Tibial nerve (tissue), 4 donors: ENCODE measurements around the gene NRXN3. TPM values are rescaled to one million over a fixed set of nuclear protein-coding genes. Genes with fewer than 3 reads are reported as not detected.

Experiments used
- DNase-seq, 2 donors: peaks; one replicate each; pipeline ENCODE4 v3.0.0-alpha.2; 2019; ENCODE audit warnings: low spot score in 2 of 2
- H3K27ac ChIP-seq, 4 donors: fragments of 200-600 bp; sonication (generic) in 3 of 4; one replicate each; pipeline ENCODE4 v1.5.1; 2017 to 2019; ENCODE audit warnings: mild to moderate bottlenecking in 1 of 4
- H3K27me3 ChIP-seq, 2 donors: fragments of 200-600 bp; sonication (generic) in 1 of 2; one replicate each; pipeline versions ENCODE4 v1.5.1 to v1.6.0; 2017 to 2019
- H3K36me3 ChIP-seq, 3 donors: fragments of 200-600 bp; sonication (generic); one replicate each; pipeline ENCODE4 v1.5.1; 2018 to 2019
- H3K4me1 ChIP-seq, 4 donors: fragments of 200-600 bp; sonication (generic) in 3 of 4; one replicate each; pipeline ENCODE4 v1.5.1; 2017 to 2019
- H3K4me3 ChIP-seq, 4 donors: fragments of 200-600 bp; sonication (generic) in 3 of 4; one replicate each; pipeline ENCODE4 v1.5.1; 2017 to 2019; ENCODE audit warnings: mild to moderate bottlenecking in 1 of 4, moderate library complexity in 1 of 4
- H3K9me3 ChIP-seq, 4 donors: fragments of 200-600 bp; sonication (generic) in 3 of 4; one replicate each; pipeline ENCODE4 v1.5.1; 2017 to 2019
- CTCF ChIP-seq, 5 experiments: fragments of 200-600 bp in 3 of 5; fragments of 450-650 bp in 2 of 5; sonication (generic) in 3 of 5; IDR thresholded peaks; one replicate each; pipeline ENCODE4 v1.5.1; 2016 to 2019; ENCODE audit warnings: antibody characterized with exemption in 5 of 5, mild to moderate bottlenecking in 3 of 5, moderate library complexity in 2 of 5
- EP300 ChIP-seq, 2 donors: sonication (generic); formaldehyde crosslinking; IDR thresholded peaks; one replicate each; pipeline ENCODE4 v1.6.1; 2017; ENCODE audit warnings: antibody characterized with exemption in 2 of 2, mild to moderate bottlenecking in 1 of 2
- POLR2A ChIP-seq, 2 donors: fragments of 450-650 bp; IDR thresholded peaks; one replicate each; pipeline ENCODE4 v1.6.1; 2017; ENCODE audit warnings: antibody characterized with exemption in 2 of 2, mild to moderate bottlenecking in 2 of 2, moderate library complexity in 2 of 2
- WGBS, 2 donors: methylation state at CpG; one replicate each; pipeline ENCODE4 v1.1.5; 2018; 5-methylcytosine and 5-hydroxymethylcytosine counted together
- total RNA-seq, 4 donors: library from RNA; depleted of rRNA; stranded (reverse); fragments of >200 nt; gene quantifications; one replicate each; pipeline ENCODE4 v1.1.0, GENCODE V29; 2016

NRXN3 gene
- total RNA-seq, 4 donors from 2014 or later: 16.7 to 52.2 (median 19.7) TPM

- peaks cover 0 to 8% (median 0%) of the 10 kb centered on the region in 4 donors for H3K9me3 ChIP-seq
- no peak overlapping the region for H3K27ac ChIP-seq
- no peak for DNase-seq
Observed at GRCh38 chr14:79136071-79137044, 966.2 kb downstream of the NRXN3 start.

GRCh38 chr14:79137045-79137430 lies 966.9 kb downstream of the NRXN3 start:
- 82 to 85% methylated on average over 2 of the region's 2 CpGs for WGBS, 2 donors

More at GRCh38 chr14:79136071-79137044, 966.2 kb downstream of the NRXN3 start:
- no peaks in the 10 kb centered on the region for H3K4me1 ChIP-seq
- no peak for TF ChIP-seq CTCF (IDR thresholded peaks at IDR 0.05)
- H3K36me3 ChIP-seq: no peaks in the 10 kb centered on the region
- whole genome bisulfite sequencing, 2 donors: 63 to 64% methylated on average over 7 of the region's 7 CpGs
- no peak overlapping the region for H3K4me3 ChIP-seq
- H3K27me3 ChIP-seq: no peaks in the 10 kb centered on the region

GRCh38 chr14:79137836-79138235 lies 967.7 kb downstream of the NRXN3 start:
- no peak overlapping the region for H3K4me3 ChIP-seq
- no peaks in the 10 kb centered on the region for H3K27me3 ChIP-seq
- no peaks in the 10 kb centered on the region for H3K9me3 ChIP-seq
- DNase-seq: no peak
- whole genome bisulfite sequencing, 2 donors: 71 to 78% methylated on average over 3 of the region's 3 CpGs
- no peaks in the 10 kb centered on the region for H3K4me1 ChIP-seq
- H3K27ac ChIP-seq: no peak overlapping the region
- no peaks in the 10 kb centered on the region for H3K36me3 ChIP-seq
- TF ChIP-seq EP300 (IDR thresholded peaks at IDR 0.05) (no peak), POLR2A (IDR thresholded peaks at IDR 0.05) (no peak), CTCF (IDR thresholded peaks at IDR 0.05) (no peak)

More at GRCh38 chr14:79137045-79137430, 966.9 kb downstream of the NRXN3 start:
- Histone ChIP-seq H3K27me3 (no peaks in the 10 kb centered on the region), H3K9me3 (peaks cover 0 to under 1% (median 0%) of the 10 kb centered on the region in 4 donors), H3K36me3 (no peaks in the 10 kb centered on the region), H3K27ac (no peak overlapping the region), H3K4me3 (no peak overlapping the region), H3K4me1 (no peaks in the 10 kb centered on the region)
- no peak for TF ChIP-seq POLR2A (IDR thresholded peaks at IDR 0.05)
- no peak for TF ChIP-seq EP300 (IDR thresholded peaks at IDR 0.05)
- TF ChIP-seq CTCF (IDR thresholded peaks at IDR 0.05): no peak
- DNase-seq: no peak

GRCh38 chr14:79144896-79145295 lies 974.7 kb downstream of the NRXN3 start:
- 90 to 94% methylated on average over 3 of the region's 3 CpGs for WGBS, 2 donors
- TF ChIP-seq EP300 (IDR thresholded peaks at IDR 0.05) (no peak), POLR2A (IDR thresholded peaks at IDR 0.05) (no peak), CTCF (IDR thresholded peaks at IDR 0.05) (no peak)

GRCh38 chr14:79150226-79150625 lies 980.1 kb downstream of the NRXN3 start:
- Histone ChIP-seq H3K9me3 (no peaks in the 10 kb centered on the region), H3K4me3 (no peak overlapping the region), H3K4me1 (no peaks in the 10 kb centered on the region), H3K27me3 (no peaks in the 10 kb centered on the region), H3K36me3 (no peaks in the 10 kb centered on the region), H3K27ac (no peak overlapping the region)
- 76 to 93% methylated on average over 1 of the region's 1 CpG for WGBS, 2 donors
- no peak for DNase-seq
- TF ChIP-seq EP300 (IDR thresholded peaks at IDR 0.05): no peak
- no peak for TF ChIP-seq POLR2A (IDR thresholded peaks at IDR 0.05)
- no peak for TF ChIP-seq CTCF (IDR thresholded peaks at IDR 0.05)

More at GRCh38 chr14:79144896-79145295, 974.7 kb downstream of the NRXN3 start:
- Histone ChIP-seq H3K4me1 (no peaks in the 10 kb centered on the region), H3K27me3 (no peaks in the 10 kb centered on the region), H3K27ac (no peak overlapping the region), H3K4me3 (no peak overlapping the region), H3K9me3 (no peaks in the 10 kb centered on the region), H3K36me3 (no peaks in the 10 kb centered on the region)
- no peak for DNase-seq
